GM21528 (cell line): ENCODE data around the gene UBXN2A.
"Not testable (repeated sequence)": the region's sequence is repeated elsewhere in the genome, so short reads cannot be mapped to it uniquely, and the experiment has no call there.

Experiments used
- ATAC-seq: cut with Tn5 transposase; IDR thresholded peaks from one replicate; pipeline ENCODE4 v1.9.1; 2021; ENCODE audit warnings: mild to moderate bottlenecking, moderate library complexity; ENCODE audit not compliant: unreplicated experiment, low FRiP score

Gene UBXN2A

DNA sequence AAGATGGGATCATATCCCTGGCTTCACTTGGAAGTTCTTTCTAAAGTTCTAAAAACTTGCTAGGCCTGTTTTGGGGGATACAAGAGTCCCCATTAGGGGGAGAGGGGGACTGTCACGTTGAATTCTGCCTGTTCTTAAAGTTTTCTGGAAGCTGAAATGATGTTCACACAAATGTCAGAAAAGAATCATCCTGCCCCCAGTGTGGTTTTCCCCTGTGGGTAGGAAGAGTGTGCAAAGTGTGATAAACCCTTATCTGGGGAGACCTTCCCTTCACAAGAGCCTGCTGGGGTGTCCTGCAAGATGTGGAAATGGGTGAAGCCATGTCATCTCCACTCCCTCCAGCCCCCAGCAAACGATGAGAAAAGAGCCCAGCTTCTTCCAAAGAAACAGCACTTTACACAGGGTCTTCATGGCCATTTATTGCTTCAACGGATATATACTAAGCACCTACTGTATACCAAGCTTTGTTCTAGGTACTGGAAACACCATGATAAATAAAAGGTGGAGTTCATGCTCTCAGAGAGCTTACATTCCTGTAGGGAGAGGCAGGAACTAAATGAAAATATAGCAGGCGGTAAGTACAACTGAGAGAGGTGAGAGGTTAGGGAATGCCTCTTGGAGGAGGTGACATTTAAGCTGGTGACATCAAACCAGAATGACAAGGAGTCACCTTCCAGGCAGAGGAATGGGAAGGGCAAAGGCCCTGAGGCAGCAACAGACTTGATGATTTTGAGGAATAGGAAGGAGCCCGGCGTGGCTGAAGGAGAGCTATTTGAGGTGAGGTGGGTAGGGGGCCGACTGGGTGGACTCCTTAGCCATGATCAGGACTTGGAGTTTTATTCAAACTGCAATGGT is 71.2 kb downstream of the UBXN2A start:
- no peak for ATAC-seq

DNA sequence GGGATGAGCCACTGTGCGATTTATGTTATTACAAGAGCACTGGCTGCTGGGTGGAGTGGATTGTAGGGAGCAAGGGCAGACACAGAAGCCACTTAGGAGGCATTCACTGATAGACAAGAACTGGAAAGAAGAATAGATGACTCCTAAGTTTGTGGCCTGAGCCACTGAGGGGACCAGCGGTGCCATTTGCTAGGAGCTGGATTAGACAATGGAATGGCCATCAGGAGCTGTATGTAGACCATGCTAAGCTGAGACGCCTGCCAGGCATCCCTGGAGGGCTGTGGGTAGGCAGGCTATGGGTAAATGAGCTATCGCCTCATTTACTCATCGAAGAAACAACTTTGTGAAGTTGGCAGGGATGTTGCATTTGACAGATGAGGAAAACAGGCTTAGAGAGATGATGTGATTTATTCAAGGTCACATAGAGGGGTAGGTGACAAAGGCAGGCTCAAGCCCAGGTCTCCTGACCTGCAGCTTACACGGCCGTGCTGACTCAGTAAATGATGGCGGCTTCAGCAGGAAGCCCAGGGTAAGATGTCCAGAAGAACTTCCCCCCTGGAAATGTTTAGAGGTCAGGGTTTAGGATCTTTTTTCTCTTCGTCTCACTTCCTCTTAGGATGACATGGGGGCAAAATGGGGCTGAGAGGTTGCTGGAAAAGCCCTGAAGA is 72.4 kb downstream of the UBXN2A start:
- no peak for ATAC-seq

GRCh38 chr2:24014902-24015301 is 74.6 kb downstream of the UBXN2A start:
- ATAC-seq: not testable (repeated sequence)

GRCh38 chr2:24015562-24016375 is 75.5 kb downstream of the UBXN2A start:
- no peak for ATAC-seq

GRCh38 chr2:24016376-24016761 is 76.1 kb downstream of the UBXN2A start:
- no peak for ATAC-seq

DNA sequence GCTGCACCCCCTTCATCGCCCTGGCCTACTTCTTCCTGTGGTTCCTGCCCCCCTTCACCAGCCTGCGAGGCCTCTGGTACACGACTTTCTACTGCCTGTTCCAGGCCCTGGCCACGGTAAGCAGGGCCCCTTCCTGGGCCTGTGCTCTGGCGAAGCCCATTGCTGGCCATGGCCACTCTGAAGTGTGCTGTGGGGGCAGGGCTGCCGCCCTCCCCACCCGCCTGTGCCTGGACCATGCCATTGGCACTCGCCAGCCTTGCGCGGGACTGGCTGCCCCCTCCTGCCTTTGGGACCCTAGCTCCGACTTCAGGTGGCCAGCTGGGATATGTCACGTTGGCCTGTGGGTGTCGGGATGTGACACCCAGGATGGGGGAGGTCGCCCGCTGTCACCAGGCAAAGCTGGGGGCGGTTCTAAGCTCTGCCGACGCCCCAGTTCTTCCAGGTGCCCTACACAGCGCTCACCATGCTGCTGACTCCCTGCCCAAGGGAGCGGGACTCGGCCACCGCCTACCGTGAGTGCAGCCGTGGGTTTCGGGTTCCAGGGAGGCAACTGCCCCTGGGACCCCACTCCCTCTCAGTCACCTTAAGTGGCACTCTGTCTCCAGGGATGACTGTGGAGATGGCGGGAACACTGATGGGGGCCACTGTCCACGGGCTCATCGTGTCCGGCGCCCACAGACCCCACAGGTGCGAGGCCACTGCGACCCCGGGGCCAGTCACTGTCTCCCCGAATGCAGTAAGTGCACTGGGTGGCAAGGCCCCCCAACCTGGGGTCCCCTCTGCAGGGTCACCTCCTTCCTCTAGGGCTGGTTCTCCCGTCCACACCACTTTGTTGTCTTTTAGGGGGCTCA is 76.8 kb downstream of the UBXN2A start:
- no peak for ATAC-seq

DNA sequence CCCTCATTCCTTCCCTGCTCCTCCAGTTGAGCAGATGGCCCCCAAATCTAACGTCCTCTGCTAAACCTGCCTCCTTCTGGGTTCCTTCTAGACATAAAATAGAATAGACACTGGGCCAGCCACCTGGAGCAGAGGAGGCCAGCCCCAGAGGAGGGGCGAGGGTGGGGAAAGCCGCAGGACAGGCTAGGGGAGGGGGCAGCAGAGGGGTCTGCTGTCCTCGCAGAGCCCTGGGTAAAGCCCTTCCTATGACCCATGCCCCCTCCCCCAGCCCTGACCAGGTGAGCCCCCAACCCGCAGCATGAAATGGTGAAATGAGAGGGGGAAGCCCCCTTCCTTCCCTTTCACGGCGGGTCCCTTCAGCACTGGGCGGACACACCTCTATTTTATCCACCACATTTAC is 77.4 kb downstream of the UBXN2A start:
- no peak for ATAC-seq

DNA sequence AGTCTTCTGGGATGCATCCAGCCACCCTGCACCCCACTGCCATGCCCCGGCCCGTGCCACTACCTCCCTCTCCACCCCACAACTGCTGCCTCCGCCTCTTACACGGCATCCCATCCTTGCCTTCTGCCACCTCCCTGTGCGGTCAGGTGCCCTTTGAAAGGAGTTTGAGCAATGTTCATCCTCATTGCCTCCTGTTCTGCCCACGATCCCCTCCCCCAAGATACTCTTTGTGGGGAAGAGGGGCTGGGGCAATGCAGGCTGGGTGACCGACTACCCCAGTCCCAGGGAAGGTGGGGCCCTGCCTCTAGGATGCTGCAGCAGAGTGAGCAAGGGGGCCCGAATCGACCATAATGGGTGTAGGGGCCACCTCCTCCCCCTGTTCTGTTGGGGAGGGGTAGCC is 78.0 kb downstream of the UBXN2A start:
- no peak for ATAC-seq

- ATAC-seq: no peak
These were observed 79.5 kb downstream of the UBXN2A start for GRCh38 chr2:24019729-24020128.

- ATAC-seq: no peak
These were observed 80.0 kb downstream of the UBXN2A start for GRCh38 chr2:24020244-24020643.

DNA sequence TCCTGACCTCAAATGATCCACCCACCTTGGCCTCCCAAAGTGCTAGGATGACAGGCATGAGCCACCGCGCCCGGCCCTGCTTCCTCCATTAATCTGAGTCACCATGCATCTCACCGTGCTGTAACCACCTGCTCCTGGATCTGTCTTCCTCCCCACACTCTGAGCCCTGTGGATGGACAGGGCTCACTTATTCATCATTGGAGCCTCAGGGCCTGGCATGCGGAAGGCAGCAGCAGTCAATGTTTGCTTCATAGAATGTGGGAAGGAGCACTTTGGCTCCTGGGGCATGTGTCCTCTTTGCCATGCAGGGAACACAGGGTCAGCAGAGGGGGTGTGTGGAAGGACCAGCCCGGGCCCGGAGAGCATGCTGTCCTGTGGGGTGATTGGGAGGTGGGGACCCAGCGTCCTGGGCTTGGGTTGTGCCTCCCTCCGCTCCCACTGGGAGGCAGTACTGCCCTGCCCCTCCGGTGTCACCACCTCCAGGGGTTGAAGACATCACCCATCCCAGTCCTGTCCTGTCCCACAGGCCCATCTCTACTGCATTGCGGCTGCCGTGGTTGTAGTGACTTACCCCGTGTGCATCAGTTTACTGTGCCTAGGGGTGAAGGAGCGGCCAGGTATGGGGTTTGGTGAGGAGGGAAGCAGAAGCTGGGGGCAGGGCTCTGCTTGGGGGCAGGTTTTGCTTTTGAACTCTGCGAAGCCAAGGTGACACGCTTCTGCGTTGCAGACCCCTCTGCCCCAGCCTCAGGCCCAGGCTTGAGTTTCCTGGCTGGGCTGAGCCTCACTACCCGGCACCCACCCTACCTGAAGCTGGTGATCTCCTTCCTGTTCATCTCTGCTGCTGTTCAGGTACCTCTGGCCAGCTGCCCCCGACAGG is 81.1 kb downstream of the UBXN2A start:
- ATAC-seq: no peak

DNA sequence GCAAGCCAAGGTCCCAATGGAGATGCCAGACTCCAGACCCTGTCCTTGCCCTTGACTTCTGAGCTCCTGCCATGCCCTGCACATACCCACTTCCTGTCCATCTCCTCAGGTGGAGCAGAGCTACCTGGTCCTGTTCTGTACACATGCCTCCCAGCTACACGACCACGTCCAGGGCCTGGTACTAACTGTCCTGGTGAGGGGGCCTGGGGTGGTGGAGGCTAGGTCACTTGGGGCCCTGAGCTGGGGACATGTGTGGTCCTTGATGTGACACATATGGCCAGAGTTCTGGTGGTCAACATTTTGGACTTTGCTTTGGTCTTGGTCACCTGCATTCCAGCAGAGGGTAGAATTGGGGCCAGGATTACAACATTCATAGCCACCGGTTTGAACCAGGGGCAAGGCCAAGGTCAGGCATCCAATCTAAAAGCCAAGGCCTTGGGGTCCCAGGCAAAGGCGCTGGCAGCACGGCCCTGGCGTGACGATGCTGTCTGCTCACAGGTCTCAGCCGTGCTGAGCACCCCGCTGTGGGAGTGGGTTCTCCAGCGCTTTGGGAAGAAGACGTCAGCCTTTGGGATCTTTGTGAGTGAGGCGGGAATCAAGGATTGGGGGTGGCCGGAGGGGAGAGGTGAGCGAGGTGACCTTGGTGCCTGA is 82.2 kb downstream of the UBXN2A start:
- no peak for ATAC-seq

DNA sequence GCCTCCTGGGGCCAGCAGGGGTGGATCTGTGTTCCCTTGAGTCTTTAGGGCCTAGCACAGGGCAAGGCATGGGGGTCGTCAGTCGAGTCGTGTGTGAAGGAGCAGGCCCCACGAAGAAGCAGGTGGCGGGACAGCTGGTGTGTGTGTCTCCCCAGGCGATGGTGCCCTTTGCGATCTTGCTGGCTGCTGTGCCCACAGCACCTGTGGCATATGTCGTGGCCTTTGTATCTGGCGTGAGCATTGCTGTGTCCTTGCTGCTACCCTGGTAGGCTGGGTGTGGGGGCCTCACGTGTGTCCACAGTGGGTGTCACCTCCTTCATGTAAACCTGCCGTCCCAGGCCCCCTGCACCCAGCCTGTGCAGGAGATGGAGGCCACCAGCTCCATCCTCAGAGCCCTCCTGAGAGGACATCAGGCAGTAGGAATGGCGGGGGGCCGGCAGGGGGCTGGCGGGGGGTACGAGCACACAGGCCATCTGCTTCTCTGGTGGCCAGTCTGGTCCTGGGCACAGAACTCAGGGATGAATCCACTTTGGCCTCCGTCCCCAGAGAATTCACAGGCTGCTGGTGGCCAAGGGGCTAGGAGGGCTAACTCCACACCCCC is 82.8 kb downstream of the UBXN2A start:
- ATAC-seq: no peak

GRCh38 chr2:24024018-24024417 is 83.8 kb downstream of the UBXN2A start:
- no peak for ATAC-seq

GRCh38 chr2:24024996-24025663 is 84.9 kb downstream of the UBXN2A start:
- ATAC-seq: no peak

DNA sequence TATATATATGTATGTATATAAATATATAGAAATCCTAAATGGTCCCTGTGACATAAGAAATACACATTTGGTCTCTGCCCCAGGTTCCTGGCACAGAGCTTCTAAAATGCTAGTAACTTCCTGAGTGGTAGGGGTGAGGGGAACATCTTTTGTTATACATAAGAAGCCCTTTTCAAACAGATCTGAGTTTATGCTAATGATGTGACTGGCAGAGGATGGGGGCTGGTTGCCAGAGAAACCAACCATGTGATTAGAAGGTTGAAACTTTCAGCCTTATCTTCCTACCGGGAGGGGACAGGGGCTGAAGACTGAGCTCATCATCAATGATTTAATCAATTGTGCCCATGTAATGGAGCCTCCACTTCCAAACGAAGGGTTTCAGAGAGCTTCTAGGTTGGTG is 86.0 kb downstream of the UBXN2A start:
- ATAC-seq: no peak

GRCh38 chr2:24038786-24039499 is 98.7 kb downstream of the UBXN2A start:
- ATAC-seq: no peak
